Endothelial cell of umbilical vein (primary cell): Measurements from ENCODE around the gene PIGO.

ENCODE experiments used
- CTCF ChIP-seq, 2 donors: IDR thresholded peaks; 1 replicate in 1 of 2; 2 replicates in 1 of 2; pipeline ENCODE4 v1.5.1; 2011; ENCODE audit warnings: low read length in 2 of 2, mild to moderate bottlenecking in 2 of 2, moderate library complexity in 2 of 2, control low read depth in 1 of 2, inconsistent platforms in 1 of 2, low read depth in 1 of 2; ENCODE audit not compliant: insufficient read depth in 1 of 2; ENCODE audit errors: extremely low read depth in 1 of 2
- EZH2 ChIP-seq: IDR thresholded peaks from 2 replicates; pipeline ENCODE4 v1.6.1; 2012; ENCODE audit warnings: borderline replicate concordance, low read depth, mild to moderate bottlenecking, moderate library complexity, low read length, inconsistent platforms; ENCODE audit not compliant: severe bottlenecking
- FOS ChIP-seq: IDR thresholded peaks from 2 replicates; pipeline ENCODE4 v1.6.1; 2011; ENCODE audit warnings: mild to moderate bottlenecking, low read length, moderate library complexity, borderline replicate concordance; ENCODE audit not compliant: insufficient read depth
- JUN ChIP-seq: IDR thresholded peaks from 2 replicates; pipeline ENCODE4 v1.6.1; 2011; ENCODE audit warnings: borderline replicate concordance, low read depth; ENCODE audit not compliant: insufficient read length, insufficient read depth
- POLR2A ChIP-seq: IDR thresholded peaks from 2 replicates; pipeline ENCODE4 v1.6.1; 2012; ENCODE audit warnings: low read depth, mild to moderate bottlenecking, control low read depth, low read length
- POLR2AphosphoS5 ChIP-seq: IDR thresholded peaks from 2 replicates; pipeline ENCODE4 v1.6.1; 2012; ENCODE audit warnings: low read depth, mild to moderate bottlenecking, control low read depth, low read length, moderate library complexity; ENCODE audit not compliant: insufficient read depth

DNA sequence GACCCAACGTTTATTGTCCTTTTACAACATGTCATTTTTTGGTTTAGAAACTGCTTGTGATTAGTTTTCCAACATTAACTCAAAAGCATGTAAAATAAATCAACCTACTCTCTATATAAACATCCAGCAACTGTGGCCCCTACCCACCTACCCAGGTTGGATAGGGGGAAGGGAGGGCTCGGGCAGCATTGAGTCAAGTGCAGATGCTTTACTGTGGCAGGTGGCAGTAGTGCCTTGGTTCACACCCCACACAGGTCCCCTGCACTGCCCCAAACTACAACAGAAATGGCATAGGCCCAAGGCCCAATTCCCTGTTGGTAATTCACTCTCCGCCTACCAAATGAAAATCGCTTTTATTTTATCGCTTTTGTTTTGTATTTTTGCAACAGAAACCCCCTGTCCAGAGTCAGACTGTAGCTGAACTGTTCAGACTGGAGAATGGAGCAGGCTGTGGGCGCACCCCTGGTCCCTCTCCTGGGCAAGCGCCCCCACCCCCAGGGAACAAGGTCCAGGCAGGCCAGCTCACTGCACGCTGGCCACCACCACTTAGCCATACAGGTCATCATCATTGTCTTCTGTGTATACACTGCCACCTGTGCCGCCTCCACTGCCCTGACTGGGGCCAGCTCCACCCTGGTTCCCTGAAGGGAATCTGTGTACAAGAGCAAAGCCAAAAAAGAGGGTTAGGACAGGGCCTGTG lies 39.7 kb downstream of the PIGO start:
- TF ChIP-seq CTCF (IDR thresholded peaks at IDR 0.05; ENCODE audit: extremely low read depth in 1 of 2, insufficient read depth in 1 of 2, low read depth in 1 of 2, low read length in 2 of 2) = no peak
- TF ChIP-seq POLR2AphosphoS5 = no peak
- no peak for TF ChIP-seq POLR2A
- TF ChIP-seq EZH2 = no peak
- no peak for TF ChIP-seq FOS
- no peak for TF ChIP-seq JUN
